ENCODE results near the gene NHSL1.

NHSL1 gene

DNA sequence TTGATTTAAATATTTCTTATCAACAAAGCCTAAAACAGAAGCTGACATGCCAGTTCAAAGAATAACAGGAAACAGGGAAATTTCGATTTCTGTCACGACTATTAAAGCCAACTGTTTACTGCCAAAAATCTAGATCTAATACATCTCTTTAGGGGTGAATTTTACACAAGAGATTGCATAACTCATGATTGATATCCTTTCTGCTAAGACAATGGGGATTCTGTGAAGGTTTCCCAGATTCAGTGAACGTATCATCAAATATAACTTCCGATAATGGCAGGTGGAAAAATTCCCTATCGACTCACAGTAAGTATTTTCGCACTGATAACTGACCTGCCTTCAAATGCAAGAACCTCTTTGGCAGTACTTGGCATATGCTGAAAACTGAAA, 42.9 kb downstream of the NHSL1 start:
- DNase-seq (ENCODE audit: low read depth in 2 of 2), result no peak

DNA sequence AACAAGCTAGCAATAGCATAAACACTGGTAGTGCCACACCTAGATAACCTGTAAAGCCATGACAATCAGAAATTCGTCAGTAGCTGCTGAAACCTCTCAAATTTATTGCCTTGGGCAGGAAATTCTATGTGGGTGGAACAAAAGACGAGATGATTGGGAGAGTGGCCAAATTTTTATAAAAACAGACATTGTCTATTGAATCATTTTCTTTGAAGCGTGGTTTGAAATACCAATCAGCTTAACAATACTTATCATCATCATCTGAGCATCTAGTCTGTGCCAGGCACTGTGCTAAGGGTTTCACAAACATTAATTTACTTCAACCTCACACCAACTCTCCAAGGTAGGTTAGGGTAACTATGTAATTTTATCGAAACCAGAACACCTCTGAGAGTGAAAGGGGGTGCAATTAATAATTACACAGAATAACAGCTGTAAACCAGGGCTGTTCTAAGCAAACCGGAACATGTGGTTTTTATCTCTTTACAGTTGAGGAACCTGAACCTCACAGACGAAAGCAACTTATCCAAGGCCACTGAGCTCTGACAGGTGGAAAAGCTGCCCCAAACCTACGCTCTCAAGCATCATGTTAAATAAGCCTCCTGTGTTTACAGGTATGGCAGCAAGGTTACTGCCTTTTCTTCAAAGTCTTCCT, 43.4 kb downstream of the NHSL1 start:
- peak; percentile 3 to 6 for DNase-seq (ENCODE audit: low read depth in 2 of 2)

DNA sequence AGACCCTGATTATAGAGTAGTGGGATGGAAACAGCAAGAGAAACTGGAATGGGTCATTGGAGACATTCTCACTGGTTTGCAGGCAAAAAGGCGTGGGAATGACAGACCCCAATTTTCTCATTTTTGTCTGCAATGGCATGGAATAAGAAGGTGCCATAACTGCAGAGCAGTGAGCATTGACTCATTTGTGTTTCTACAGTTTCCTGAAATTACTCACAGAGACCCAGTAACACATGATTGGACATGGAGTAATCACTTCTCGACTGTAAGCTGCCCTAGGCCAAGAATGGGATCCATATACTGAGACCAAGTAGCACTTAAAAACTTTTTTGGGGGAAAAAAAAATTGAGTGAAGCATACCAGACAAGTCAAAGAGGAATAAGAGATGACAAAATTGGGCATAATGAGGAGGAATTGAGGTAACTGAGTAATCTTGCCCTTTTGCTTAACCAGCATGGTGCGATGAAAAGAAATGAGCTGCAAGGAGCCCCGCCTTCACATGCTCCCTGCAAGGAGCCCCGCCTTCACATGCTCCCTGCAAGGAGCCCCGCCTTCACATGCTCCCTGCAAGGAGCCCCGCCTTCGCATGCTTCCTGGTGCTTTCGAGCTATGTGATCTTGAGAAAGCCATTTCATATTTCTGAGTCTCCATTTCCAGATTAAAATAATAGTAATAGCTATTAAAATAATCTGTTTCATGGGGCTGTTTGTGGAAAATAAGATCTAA, 44.1 kb downstream of the NHSL1 start:
- DNase-seq (ENCODE audit: low read depth in 2 of 2), result no peak

DNA sequence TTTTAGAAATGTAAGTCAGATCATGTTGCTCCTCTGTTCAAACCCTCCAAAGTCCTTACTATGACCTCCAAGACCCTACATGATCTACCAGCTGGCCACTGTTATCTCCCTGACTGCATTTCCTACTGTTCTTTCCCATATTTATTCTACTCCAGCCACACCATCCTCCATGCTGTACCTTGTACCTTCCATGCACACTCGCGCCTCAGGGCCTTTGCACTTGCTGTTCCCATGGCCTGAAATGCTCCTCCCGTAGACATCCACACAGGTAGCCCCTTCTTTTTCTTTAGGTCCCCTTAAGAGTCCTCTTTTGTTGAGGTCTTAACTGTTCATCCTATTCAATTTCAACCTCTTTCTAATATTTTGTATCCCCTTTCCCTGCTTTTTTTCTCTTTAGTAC, 48.3 kb downstream of the NHSL1 start:
- no peak for DNase-seq (ENCODE audit: low read depth in 2 of 2)

DNA sequence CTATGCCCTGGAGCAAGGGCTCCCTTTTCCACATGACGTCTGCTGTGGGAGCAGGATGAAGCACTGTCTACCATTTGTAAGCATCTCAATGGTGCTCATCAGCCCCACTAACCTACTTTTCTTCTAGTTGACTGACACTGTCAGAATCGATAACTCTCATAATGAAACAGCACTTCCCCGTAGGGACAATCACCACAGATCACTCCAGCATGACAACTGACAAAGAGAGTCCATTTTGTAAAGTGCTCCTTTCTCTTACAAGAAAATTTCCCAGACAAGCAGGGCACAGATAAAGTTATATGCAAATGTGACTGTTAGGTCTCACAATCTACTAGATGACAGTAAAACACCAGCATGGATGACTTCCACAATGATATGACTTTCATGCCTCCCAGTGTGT, 48.8 kb downstream of the NHSL1 start:
- DNase-seq (ENCODE audit: low read depth in 2 of 2), result no peak

DNA sequence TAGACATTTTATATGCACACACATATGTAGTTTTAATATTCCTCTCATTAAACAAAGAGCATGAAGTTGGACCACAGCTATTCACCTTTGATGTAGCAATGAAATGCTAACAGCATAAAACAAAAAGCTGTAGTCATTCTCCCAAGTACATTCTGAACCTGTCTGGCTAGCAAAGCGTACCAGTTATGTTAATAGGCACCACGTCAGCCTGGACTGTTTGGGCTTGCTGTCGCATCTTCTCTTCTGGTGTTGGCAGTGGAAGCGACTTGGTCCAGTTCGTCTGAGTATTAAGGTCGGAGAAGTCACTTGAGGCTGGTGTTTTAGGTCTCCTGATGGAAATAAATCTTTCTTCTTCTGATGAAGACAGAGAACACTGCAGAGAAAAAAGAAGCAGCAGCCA, 52.5 kb downstream of the NHSL1 start:
- no peak for DNase-seq (ENCODE audit: low read depth in 2 of 2)

DNA sequence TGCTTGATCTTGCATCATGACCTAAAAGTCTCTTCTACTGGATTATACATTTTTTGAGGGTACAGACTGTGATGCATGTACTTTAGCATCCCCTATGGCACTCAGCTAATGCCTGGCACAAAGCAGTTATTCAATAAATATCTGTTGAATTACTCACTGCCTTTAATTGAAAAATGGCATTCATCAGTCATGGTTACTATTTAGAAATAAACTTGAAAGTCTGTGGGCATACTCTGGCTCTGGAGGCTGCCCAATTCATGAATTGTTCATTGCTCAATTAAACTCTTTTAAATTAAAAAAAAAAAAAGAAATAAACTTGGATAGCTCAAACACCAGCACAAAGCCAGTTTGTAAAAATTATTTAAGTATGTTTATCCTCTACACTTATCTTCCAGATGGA, 55.3 kb downstream of the NHSL1 start:
- no peak for DNase-seq (ENCODE audit: low read depth in 2 of 2)

DNA sequence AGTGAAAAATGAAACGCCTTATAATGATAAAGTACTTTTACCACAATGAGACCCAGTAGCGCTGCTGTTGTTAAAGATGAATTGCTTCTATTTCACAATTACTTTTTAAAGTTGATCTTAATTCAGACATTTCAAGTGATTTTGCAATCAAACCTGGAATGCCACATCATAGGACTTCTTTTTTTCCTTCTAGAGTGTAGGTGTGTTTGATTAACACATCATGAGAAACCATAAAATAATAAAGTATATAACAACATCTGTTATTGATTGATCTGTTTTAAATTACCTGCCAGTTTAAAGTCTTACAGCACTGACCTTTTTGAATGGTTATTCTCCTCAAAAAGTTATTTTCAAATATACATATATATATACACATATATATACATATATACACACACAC, 56.6 kb downstream of the NHSL1 start:
- DNase-seq (ENCODE audit: low read depth in 2 of 2), result no peak

DNA sequence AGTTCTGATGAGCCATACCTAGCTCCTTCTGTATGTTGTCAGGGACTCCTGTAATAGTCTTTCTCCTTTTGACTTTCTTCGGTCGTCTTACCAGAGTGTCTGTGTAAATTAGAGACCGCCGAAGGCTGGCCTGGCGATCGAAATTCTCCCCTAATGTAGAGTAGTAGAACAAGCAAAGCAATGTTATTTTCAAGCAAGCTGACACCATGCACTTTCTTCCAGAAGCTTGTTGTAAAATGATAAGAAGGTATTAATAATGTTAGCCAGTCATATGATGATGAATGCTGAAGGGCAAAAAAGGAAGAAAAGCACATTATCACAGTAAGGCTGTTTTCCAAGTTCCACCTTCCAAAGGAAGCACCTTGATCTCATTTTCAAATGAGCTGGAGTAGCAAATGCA, 57.3 kb downstream of the NHSL1 start:
- no peak for DNase-seq (ENCODE audit: low read depth in 2 of 2)

DNA sequence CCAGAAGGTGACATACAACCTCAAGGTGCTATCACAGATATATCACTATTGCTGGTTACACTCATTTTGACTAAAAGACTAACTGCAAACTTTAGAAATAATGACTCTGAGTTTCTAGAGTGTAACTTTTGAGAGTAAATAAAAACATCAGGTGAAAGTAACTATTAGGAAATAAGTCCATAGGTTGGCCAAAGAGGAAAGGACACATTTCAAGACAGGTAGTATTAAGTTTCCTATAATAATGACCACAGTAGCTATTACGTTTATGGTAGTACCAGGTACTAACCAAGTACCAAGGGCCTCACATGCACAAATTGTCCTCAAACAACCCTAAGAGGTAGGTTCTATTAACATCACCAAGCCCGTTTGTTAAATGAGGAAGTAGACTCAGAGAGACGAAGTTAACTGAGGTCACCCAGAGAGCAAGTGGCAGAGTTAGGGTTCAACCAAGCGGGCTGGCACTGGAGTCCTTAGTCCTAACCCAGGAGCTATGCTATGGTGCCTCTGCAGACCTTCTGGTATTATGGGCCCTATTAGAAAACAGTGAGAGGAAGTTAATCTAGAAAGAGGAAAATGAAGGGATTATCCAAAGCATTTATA, 58.4 kb downstream of the NHSL1 start:
- DNase-seq (ENCODE audit: low read depth in 2 of 2), result no peak

DNA sequence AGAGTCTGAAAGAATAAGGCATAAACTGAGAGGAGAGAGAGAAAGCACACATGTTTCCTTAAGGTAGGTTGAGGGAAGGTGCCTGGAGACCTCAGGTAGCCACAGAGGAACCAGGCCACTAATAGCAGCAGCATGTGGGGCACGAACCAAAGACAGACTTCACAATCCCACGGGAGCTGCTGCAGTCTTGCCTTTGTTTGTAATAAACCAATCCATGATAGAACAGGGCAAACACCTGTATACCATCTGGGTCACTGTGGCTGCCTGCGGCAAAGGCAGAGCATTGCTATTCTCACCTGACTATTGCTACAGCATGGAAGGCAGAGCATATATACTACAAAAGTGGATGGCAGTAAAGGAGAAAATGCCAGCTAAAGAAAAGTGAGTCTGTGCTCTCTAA, 59.0 kb downstream of the NHSL1 start:
- no peak for DNase-seq (ENCODE audit: low read depth in 2 of 2)

DNA sequence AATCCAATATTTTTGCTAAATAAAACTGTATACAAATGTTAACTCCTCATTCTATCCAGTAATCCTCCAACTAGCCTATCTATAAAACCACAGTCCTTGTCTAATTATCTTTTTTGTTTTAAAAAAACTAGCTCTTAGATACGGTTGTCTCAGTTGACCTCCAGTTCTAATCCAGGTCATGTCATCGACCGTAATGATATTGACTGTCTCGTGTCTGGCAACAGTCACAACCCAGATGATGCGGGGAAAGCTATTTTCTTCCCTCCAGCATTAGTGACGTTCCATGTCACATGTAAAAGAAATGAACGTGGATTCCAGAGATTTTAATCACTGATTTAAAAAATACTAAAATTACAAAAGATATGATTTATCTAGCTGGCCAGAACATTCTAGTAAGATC, 59.7 kb downstream of the NHSL1 start:
- no peak for DNase-seq (ENCODE audit: low read depth in 2 of 2)

DNA sequence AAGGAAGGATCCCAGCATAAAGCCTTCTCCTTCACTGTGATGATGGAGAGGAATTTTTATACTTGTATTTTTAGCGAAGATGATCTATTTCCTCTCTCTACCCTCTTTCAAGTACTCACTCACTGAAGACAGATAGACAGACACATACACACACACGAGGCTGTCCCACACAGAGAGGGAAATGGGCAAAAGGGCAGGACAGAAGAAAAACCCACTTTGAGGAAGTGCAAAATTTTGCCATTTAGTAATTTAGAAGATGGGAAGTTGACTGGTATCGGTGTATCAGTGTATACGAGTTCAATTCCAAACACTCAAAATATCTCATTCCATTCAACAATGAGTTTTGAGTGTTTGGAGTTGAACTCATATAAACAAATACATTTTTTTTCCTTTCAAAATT, 64.4 kb downstream of the NHSL1 start:
- DNase-seq (ENCODE audit: low read depth in 2 of 2), result no peak

DNA sequence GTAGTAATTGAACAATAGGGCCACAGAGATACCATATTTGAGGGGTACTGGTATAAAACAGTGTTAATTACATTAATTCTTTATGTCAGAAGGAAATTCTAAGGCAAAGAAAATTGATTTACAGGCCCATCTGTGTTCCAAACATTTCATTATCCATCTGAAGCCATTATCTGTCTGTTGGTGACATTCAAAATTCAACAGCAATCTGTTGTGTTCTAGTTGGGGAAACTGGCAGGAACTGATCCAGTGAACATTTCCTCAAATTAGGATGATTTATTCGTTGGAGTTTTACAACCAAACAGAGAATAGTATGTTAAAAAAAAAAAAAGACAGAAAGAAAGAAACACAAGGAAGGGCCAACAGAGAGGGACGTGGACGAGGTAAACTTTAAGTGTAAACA, 65.2 kb downstream of the NHSL1 start:
- DNase-seq (ENCODE audit: low read depth in 2 of 2), result no peak

DNA sequence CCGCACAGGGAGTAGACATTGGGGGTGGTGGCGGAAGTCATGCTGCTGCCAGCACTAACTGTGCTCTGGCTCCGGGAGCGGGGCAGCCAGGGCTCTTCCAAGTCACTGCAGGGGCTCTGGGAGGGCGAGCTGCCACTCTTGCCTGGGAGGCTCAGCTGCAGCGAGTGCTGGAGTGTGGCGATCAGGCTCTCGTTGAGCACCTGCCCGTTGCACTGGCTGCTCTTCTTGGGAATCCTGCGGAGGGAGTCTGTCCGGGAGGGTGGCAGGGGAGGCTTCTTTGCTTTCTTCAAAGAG, 67.3 kb downstream of the NHSL1 start:
- no peak for DNase-seq (ENCODE audit: low read depth in 2 of 2)

DNA sequence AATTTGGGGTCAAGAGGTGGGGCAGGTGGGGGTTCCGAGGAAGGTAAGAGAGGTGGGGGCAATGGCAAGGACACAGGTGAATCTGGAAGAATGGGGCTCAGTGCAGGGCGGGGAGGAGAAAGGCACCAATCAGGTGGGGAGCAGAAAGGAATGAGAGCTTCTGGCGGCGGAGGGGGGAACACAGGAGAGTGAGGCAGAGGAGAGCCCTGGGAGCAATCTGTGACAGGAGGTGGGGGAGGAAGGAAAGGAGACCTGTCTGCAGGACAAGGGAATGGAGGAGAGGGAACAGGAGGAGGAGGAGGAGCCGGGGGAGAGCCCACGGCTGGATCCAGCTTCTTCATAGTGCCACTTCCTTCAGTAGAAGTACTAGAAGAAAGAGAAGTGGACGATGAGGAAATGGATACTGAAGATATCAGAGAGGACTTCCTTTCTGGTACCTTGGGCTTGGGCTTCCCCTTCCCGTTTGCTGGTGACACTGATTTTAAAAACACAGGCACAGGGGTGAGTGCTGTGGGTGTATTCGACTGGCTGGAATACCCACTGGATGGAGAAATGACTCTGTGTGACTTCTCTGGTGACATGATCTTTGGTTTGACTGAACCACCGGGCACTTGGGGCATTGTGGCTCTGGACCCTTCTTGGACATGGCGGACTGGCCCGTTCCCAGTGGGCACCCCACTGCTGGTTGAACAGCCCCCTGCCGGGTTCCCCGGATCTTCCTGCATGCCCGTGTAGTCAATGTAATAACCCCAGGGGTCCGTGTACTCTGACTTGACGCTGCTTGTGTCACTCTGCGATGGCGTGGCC, 67.8 kb downstream of the NHSL1 start:
- DNase-seq (ENCODE audit: low read depth in 2 of 2), result no peak

DNA sequence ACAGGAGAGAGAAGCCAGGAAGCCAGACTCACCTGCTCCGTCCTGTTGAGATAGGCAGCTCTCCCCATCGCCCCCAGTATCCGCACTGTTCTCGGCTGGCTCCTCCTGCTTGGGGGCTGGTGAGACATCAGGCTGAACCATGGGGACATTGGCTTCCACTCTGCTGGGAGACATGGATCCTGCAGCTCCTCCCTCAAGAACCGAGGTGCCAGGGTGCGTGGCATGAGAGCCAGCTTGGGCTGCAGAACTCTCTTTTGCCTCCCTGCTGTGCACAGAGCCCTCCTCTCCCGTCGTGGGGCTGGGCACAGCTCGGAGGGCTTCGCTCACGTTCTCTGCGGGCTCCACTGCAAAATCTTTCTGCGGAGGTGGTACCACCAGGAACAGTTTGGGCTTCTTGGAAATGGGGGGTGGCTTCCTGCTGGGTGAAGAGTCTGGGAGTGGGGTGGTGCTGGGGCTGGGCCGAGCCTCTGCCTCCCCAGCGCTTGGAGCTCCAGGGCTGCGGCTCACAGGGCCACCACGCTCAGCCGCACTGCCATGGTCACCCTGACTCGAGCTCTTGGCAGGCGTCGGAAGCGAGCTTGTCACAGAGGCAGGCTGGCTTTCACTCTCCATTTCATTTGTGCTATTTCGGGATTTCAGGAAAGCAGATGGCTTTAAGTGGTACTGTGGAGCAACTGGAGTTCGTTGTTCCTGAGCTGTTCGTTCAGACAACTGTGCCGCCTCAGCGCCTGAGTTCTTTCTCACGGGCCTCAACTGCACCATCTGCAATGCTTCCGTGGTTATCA, 68.7 kb downstream of the NHSL1 start:
- DNase-seq (ENCODE audit: low read depth in 2 of 2), result no peak

DNA sequence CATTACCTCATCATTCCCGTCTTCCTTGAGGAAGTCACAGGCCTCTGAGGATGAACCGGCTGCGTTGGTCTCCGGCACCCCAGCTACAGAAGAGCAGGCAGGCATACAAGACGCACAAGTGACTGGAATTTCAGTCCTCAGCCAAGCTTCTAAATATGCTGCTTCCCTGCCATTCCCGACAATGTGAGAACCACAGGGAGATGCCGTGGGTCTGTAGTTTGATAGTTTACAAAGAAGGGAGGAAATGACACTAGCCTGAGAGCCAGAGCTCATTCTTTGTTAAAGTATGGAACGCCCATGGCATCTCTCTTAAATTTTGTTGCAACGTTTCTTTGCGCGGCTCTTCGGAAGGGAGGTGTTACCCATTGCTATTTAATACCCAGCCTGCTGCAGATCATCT, 69.5 kb downstream of the NHSL1 start:
- DNase-seq (ENCODE audit: low read depth in 2 of 2), result no peak

DNA sequence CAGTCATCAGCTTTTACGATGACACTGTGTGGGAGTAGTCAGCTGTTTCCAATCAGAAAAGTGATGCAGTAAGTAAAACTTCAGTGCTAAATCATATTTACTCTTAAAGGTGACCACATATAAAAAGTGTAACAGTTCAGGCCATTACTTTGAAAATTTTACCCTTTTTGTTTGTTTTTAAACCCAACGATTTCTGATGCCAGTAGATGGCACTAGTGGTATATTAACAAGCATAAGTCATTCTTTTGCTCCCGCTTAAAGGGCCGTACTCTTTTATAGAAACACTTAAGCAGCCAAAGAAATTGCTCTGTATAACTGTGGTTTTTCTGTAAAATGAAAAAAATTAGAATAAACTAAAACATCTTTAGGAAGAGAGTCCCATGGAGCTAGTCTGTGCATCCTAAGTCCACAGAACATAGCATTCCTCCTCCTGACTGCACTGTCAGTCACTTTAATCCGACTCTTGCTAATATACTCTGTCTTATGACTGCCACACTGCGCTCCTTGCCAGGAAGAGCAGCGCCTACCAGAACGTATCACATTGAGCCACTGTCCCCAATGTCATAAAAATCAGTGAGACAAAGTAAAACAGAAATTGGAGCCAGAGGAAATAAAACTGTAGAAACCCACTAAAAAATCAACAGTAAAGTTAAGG, 70.2 kb downstream of the NHSL1 start:
- peak; percentile 34 to 36 for DNase-seq (ENCODE audit: low read depth in 2 of 2)

DNA sequence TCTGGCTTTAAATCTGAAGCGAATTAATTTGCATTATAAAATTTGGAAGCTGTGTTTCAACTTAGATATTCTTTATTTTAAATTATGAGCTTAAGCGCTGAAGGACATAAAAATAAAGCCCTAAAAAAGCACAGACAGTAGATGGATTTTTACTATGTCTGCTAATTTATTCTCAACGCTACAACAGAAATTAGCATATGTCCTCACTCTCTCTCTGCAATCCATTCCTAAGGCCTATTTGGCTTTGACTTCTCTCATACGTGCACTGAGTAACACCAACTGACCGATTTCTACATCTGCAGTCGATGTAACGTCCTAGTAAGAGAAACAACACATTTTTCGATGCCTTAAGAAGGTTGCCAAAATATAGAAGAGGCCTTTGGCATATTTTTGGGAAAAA, 71.6 kb downstream of the NHSL1 start:
- no peak for DNase-seq (ENCODE audit: low read depth in 2 of 2)

DNA sequence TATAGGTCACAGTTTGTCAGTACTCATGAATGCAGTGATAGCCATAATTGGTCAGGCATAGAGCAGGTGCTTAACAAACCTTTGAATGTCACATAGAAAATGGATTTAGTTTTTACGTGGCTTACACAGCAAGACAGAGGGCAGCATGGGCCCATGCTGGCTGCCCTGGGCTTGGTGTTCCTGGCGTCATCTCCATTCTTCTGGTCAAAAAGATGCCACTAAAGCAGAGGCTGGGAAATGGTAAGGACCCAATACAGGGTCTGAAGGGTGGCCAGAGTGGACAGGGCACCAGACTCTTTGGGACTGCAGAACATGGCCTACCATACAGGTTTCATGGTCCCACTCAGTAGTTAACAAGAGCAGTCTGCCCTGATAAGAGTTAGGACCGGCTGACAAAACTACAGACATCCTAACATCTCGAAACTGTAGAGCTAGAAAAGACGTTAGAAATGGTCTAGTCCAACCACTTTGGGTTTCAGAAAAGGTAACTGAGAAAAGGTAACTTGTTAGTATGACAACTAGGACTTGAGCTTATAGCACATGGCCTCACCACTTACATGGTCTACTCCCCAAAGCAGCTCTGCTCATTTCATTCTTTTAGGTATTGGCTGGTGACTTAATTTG, 72.7 kb downstream of the NHSL1 start:
- no peak for DNase-seq (ENCODE audit: low read depth in 2 of 2)
